GM23338 (cell line): ENCODE measurements around the gene DVL1. TPM values are rescaled to one million over a fixed set of nuclear protein-coding genes. Genes with fewer than 3 reads are reported as not detected.

Experiments used
- ATAC-seq: fragments of 200-7000 bp; cut with Tn5 transposase; 3 replicates; pipeline ENCODE4 v1.9.1; 2020
- DNase-seq: peaks from one replicate; pipeline ENCODE4 v3.0.0-alpha.2; 2015; ENCODE audit warnings: low spot score
- H2AFZ ChIP-seq: fragments of 200-600 bp; sonication (generic); 2 replicates; pipeline ENCODE4 v1.8.0; 2016; ENCODE audit warnings: antibody characterized with exemption, mild to moderate bottlenecking, moderate library complexity
- H3F3A ChIP-seq: fragments of 200-600 bp; sonication (generic); replicated peaks from 2 replicates; pipeline ENCODE4 v1.8.0; 2017; ENCODE audit warnings: antibody characterized with exemption, mixed run types, low read depth
- H3K27ac ChIP-seq: fragments of 200-600 bp; sonication (generic); 2 replicates; pipeline ENCODE4 v1.6.1; 2016; ENCODE audit warnings: low read depth
- H3K27me3 ChIP-seq: fragments of 200-600 bp; sonication (generic); 2 replicates; pipeline ENCODE4 v1.8.0; 2016; ENCODE audit warnings: mild to moderate bottlenecking, mixed run types, moderate library complexity; ENCODE audit not compliant: insufficient read depth
- H3K36me3 ChIP-seq: fragments of 200-600 bp; sonication (generic); 2 replicates; pipeline ENCODE4 v1.8.0; 2016; ENCODE audit warnings: mild to moderate bottlenecking; ENCODE audit not compliant: insufficient read depth
- H3K4me1 ChIP-seq: fragments of 200-600 bp; sonication (generic); 2 replicates; pipeline ENCODE4 v1.8.0; 2016; ENCODE audit warnings: mild to moderate bottlenecking, moderate library complexity; ENCODE audit not compliant: insufficient read depth
- H3K4me2 ChIP-seq: fragments of 200-600 bp; sonication (generic); 2 replicates; pipeline ENCODE4 v1.7.1; 2017; ENCODE audit warnings: mixed run types
- H3K4me3 ChIP-seq: fragments of 200-600 bp; sonication (generic); 2 replicates; pipeline ENCODE4 v1.6.1; 2016; ENCODE audit warnings: mixed run types
- H3K79me2 ChIP-seq: fragments of 200-600 bp; sonication (generic); replicated peaks from 2 replicates; pipeline ENCODE4 v1.8.0; 2017; ENCODE audit warnings: mild to moderate bottlenecking; ENCODE audit not compliant: insufficient read depth
- H3K9me2 ChIP-seq: fragments of 200-600 bp; sonication (generic); 2 replicates; pipeline ENCODE4 v1.8.0; 2017; ENCODE audit not compliant: insufficient read depth
- H4K20me1 ChIP-seq: fragments of 200-600 bp; sonication (generic); replicated peaks from 2 replicates; pipeline ENCODE4 v1.8.0; 2017; ENCODE audit warnings: mild to moderate bottlenecking; ENCODE audit not compliant: insufficient read depth
- H3K27ac Mint-ChIP-seq: 2 replicates; pipeline ENCODE4 v1.8.0; 2020; ENCODE audit warnings: inconsistent platforms, mild to moderate bottlenecking, moderate library complexity, mixed read lengths
- H3K27me3 Mint-ChIP-seq: 3 replicates; pipeline ENCODE4 v1.8.0; 2022; ENCODE audit warnings: low read depth, mild to moderate bottlenecking, moderate library complexity, mixed read lengths, inconsistent platforms; ENCODE audit not compliant: insufficient read depth, poor library complexity
- H3K36me3 Mint-ChIP-seq: 3 replicates; pipeline ENCODE4 v1.8.0; 2021; ENCODE audit warnings: low read depth, mild to moderate bottlenecking, inconsistent platforms, moderate library complexity, mixed read lengths
- H3K4me1 Mint-ChIP-seq: 3 replicates; pipeline ENCODE4 v1.8.0; 2020; ENCODE audit warnings: mild to moderate bottlenecking, inconsistent platforms, mixed read lengths
- H3K4me3 Mint-ChIP-seq: 3 replicates; pipeline ENCODE4 v1.8.0; 2021; ENCODE audit warnings: moderate library complexity, mild to moderate bottlenecking, inconsistent platforms, mixed read lengths
- H3K9me3 Mint-ChIP-seq: 3 replicates; pipeline ENCODE4 v1.8.0; 2020; ENCODE audit warnings: moderate library complexity, mild to moderate bottlenecking, inconsistent platforms, mixed read lengths
- CREB1 ChIP-seq: fragments of 250-450 bp; sonication (Bioruptor Pico); IDR thresholded peaks from 2 replicates; pipeline ENCODE4 v1.5.0; 2020; ENCODE audit warnings: low read depth, mild to moderate bottlenecking, moderate library complexity
- EZH2 ChIP-seq: fragments of 200-600 bp; sonication (generic); IDR thresholded peaks from one replicate; pipeline ENCODE4 v1.8.0; 2017; ENCODE audit warnings: antibody characterized with exemption, mild to moderate bottlenecking, low read depth; ENCODE audit not compliant: unreplicated experiment
- EZH2phosphoT487 ChIP-seq: fragments of 200-600 bp; sonication (generic); IDR thresholded peaks from one replicate; pipeline ENCODE4 v1.8.1; 2018; ENCODE audit warnings: antibody characterized with exemption; ENCODE audit not compliant: unreplicated experiment
- JUNB ChIP-seq: IDR thresholded peaks from one replicate; pipeline ENCODE4 v1.6.1; 2016; ENCODE audit warnings: antibody characterized with exemption; ENCODE audit not compliant: unreplicated experiment
- NANOG ChIP-seq: IDR thresholded peaks from 2 replicates; pipeline ENCODE4 v1.6.1; 2016; ENCODE audit warnings: antibody characterized with exemption, borderline replicate concordance
- POLR2AphosphoS5 ChIP-seq: IDR thresholded peaks from 2 replicates; pipeline ENCODE4 v1.6.1; 2016; ENCODE audit warnings: antibody characterized with exemption, low read depth
- STAT1 ChIP-seq: IDR thresholded peaks from one replicate; pipeline ENCODE4 v1.6.1; 2016; ENCODE audit warnings: antibody characterized with exemption; ENCODE audit not compliant: unreplicated experiment
- ZNF114 ChIP-seq: fragments of 250-450 bp; sonication (Bioruptor Pico); IDR thresholded peaks from 2 replicates; pipeline ENCODE4 v1.5.0; 2020; ENCODE audit warnings: mild to moderate bottlenecking, moderate library complexity
- ZNF331 ChIP-seq: fragments of 250-450 bp; sonication (Bioruptor Pico); IDR thresholded peaks from 2 replicates; pipeline ENCODE4 v1.5.0; 2020; ENCODE audit warnings: low read depth, mild to moderate bottlenecking, moderate library complexity
- polyA plus RNA-seq: library from polyadenylated mRNA; unstranded; fragments of >200 nt; fragmentation: Nextera tagmentation; extraction: Ambion mirVana; gene quantifications from 2 replicates; pipeline ENCODE4 v1.2.1, GENCODE V29; 2016
- total RNA-seq: library from RNA; depleted of rRNA; stranded (reverse); fragments of >200 nt; shearing (Covaris generic); gene quantifications from 2 replicates; pipeline ENCODE4 v1.2.3, GENCODE V29; 2014
- TF ChIP-seq, protein P1 (sequence below): IDR thresholded peaks from 2 replicates; pipeline ENCODE4 v1.6.1; 2016; ENCODE audit warnings: antibody characterized with exemption
- TF ChIP-seq, protein P2 (sequence below), 2 experiments: fragments of 200-600 bp in 1 of 2; sonication (generic) in 1 of 2; conservative IDR thresholded peaks; 2 replicates each; pipeline versions ENCODE4 v1.5.1 to v1.6.1; 2016 to 2017; ENCODE audit warnings: antibody characterized with exemption in 2 of 2, low read depth in 2 of 2, mild to moderate bottlenecking in 2 of 2, moderate library complexity in 1 of 2
- TF ChIP-seq, protein P3 (sequence below): IDR thresholded peaks from one replicate; pipeline ENCODE4 v1.6.1; 2018; ENCODE audit warnings: antibody characterized with exemption; ENCODE audit not compliant: unreplicated experiment
- TF ChIP-seq, protein P4 (sequence below): fragments of 250-450 bp; sonication (Bioruptor Pico); IDR thresholded peaks from 2 replicates; pipeline ENCODE4 v1.5.0; 2020; ENCODE audit warnings: mild to moderate bottlenecking, moderate library complexity

DVL1 gene
- total and polyA plus RNA-seq, 2 experiments from 2014 or later: 13.5 to 69.7 TPM

DNA sequence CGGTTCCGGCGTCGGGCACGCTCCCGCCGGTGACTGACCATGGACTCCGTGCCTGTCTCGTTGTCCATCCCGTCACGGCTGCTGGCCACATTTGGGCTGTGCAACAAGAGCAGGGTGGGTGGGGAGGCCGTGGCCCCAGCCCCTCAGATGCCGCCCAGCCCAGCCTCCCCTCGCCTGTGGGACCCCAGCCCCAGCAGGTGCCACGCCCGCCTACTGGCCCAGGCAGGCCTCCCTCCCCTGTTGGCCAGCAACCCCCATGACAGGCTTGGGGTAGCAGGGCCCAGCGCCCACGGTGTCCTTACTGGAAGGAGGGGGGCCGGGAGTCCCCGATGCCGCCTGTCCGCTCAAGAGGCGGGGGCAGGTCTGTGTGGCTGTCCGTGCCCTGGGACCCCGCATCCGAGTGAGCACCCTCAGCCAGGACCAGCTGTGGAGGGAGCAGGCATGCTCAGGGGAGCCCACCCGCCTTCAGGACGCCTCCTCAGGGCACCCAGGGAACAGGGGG lies 7.1 kb downstream of the DVL1 start:
- Mint-ChIP-seq H3K4me1 (peaks cover 5% of the 10 kb centered on the region), H3K4me3 (no peak overlapping the region), H3K27ac (no peak overlapping the region), H3K9me3 (no peaks in the 10 kb centered on the region; the same call in 2 of the 3 replicates), H3K27me3 (peaks cover 6% of the 10 kb centered on the region), H3K36me3 (peaks cover 18% of the 10 kb centered on the region)
- Histone ChIP-seq H3K27ac (no peak overlapping the region), H3K36me3 (no peaks in the 10 kb centered on the region), H4K20me1 (peaks cover 3% of the 10 kb centered on the region; the same call in 1 of the 2 replicates), H3K4me3 (no peak overlapping the region), H3K4me2 (no peak overlapping the region), H3K79me2 (peaks cover 10% of the 10 kb centered on the region), H3K9me2 (no peaks in the 10 kb centered on the region), H2AFZ (no peak overlapping the region), H3K4me1 (no peaks in the 10 kb centered on the region), H3K27me3 (no peaks in the 10 kb centered on the region), H3F3A (peaks cover 9% of the 10 kb centered on the region)
- TF ChIP-seq ZNF331 (no peak), EZH2 (no peak), ZNF114 (CRISPR knock-in tag) (no peak), NANOG (no peak), EZH2phosphoT487 (no peak), STAT1 (no peak), CREB1 (CRISPR knock-in tag) (no peak), JUNB (no peak), POLR2AphosphoS5 (no peak)
- TF ChIP-seq, protein P1, sequence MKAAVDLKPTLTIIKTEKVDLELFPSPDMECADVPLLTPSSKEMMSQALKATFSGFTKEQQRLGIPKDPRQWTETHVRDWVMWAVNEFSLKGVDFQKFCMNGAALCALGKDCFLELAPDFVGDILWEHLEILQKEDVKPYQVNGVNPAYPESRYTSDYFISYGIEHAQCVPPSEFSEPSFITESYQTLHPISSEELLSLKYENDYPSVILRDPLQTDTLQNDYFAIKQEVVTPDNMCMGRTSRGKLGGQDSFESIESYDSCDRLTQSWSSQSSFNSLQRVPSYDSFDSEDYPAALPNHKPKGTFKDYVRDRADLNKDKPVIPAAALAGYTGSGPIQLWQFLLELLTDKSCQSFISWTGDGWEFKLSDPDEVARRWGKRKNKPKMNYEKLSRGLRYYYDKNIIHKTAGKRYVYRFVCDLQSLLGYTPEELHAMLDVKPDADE: no peak
- TF ChIP-seq, protein P2, sequence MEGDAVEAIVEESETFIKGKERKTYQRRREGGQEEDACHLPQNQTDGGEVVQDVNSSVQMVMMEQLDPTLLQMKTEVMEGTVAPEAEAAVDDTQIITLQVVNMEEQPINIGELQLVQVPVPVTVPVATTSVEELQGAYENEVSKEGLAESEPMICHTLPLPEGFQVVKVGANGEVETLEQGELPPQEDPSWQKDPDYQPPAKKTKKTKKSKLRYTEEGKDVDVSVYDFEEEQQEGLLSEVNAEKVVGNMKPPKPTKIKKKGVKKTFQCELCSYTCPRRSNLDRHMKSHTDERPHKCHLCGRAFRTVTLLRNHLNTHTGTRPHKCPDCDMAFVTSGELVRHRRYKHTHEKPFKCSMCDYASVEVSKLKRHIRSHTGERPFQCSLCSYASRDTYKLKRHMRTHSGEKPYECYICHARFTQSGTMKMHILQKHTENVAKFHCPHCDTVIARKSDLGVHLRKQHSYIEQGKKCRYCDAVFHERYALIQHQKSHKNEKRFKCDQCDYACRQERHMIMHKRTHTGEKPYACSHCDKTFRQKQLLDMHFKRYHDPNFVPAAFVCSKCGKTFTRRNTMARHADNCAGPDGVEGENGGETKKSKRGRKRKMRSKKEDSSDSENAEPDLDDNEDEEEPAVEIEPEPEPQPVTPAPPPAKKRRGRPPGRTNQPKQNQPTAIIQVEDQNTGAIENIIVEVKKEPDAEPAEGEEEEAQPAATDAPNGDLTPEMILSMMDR (conservative IDR thresholded peaks at IDR 0.05; ENCODE audit: low read depth in 2 of 2): no peak
- TF ChIP-seq, protein P3, sequence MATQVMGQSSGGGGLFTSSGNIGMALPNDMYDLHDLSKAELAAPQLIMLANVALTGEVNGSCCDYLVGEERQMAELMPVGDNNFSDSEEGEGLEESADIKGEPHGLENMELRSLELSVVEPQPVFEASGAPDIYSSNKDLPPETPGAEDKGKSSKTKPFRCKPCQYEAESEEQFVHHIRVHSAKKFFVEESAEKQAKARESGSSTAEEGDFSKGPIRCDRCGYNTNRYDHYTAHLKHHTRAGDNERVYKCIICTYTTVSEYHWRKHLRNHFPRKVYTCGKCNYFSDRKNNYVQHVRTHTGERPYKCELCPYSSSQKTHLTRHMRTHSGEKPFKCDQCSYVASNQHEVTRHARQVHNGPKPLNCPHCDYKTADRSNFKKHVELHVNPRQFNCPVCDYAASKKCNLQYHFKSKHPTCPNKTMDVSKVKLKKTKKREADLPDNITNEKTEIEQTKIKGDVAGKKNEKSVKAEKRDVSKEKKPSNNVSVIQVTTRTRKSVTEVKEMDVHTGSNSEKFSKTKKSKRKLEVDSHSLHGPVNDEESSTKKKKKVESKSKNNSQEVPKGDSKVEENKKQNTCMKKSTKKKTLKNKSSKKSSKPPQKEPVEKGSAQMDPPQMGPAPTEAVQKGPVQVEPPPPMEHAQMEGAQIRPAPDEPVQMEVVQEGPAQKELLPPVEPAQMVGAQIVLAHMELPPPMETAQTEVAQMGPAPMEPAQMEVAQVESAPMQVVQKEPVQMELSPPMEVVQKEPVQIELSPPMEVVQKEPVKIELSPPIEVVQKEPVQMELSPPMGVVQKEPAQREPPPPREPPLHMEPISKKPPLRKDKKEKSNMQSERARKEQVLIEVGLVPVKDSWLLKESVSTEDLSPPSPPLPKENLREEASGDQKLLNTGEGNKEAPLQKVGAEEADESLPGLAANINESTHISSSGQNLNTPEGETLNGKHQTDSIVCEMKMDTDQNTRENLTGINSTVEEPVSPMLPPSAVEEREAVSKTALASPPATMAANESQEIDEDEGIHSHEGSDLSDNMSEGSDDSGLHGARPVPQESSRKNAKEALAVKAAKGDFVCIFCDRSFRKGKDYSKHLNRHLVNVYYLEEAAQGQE: no peak
- TF ChIP-seq, protein P4, sequence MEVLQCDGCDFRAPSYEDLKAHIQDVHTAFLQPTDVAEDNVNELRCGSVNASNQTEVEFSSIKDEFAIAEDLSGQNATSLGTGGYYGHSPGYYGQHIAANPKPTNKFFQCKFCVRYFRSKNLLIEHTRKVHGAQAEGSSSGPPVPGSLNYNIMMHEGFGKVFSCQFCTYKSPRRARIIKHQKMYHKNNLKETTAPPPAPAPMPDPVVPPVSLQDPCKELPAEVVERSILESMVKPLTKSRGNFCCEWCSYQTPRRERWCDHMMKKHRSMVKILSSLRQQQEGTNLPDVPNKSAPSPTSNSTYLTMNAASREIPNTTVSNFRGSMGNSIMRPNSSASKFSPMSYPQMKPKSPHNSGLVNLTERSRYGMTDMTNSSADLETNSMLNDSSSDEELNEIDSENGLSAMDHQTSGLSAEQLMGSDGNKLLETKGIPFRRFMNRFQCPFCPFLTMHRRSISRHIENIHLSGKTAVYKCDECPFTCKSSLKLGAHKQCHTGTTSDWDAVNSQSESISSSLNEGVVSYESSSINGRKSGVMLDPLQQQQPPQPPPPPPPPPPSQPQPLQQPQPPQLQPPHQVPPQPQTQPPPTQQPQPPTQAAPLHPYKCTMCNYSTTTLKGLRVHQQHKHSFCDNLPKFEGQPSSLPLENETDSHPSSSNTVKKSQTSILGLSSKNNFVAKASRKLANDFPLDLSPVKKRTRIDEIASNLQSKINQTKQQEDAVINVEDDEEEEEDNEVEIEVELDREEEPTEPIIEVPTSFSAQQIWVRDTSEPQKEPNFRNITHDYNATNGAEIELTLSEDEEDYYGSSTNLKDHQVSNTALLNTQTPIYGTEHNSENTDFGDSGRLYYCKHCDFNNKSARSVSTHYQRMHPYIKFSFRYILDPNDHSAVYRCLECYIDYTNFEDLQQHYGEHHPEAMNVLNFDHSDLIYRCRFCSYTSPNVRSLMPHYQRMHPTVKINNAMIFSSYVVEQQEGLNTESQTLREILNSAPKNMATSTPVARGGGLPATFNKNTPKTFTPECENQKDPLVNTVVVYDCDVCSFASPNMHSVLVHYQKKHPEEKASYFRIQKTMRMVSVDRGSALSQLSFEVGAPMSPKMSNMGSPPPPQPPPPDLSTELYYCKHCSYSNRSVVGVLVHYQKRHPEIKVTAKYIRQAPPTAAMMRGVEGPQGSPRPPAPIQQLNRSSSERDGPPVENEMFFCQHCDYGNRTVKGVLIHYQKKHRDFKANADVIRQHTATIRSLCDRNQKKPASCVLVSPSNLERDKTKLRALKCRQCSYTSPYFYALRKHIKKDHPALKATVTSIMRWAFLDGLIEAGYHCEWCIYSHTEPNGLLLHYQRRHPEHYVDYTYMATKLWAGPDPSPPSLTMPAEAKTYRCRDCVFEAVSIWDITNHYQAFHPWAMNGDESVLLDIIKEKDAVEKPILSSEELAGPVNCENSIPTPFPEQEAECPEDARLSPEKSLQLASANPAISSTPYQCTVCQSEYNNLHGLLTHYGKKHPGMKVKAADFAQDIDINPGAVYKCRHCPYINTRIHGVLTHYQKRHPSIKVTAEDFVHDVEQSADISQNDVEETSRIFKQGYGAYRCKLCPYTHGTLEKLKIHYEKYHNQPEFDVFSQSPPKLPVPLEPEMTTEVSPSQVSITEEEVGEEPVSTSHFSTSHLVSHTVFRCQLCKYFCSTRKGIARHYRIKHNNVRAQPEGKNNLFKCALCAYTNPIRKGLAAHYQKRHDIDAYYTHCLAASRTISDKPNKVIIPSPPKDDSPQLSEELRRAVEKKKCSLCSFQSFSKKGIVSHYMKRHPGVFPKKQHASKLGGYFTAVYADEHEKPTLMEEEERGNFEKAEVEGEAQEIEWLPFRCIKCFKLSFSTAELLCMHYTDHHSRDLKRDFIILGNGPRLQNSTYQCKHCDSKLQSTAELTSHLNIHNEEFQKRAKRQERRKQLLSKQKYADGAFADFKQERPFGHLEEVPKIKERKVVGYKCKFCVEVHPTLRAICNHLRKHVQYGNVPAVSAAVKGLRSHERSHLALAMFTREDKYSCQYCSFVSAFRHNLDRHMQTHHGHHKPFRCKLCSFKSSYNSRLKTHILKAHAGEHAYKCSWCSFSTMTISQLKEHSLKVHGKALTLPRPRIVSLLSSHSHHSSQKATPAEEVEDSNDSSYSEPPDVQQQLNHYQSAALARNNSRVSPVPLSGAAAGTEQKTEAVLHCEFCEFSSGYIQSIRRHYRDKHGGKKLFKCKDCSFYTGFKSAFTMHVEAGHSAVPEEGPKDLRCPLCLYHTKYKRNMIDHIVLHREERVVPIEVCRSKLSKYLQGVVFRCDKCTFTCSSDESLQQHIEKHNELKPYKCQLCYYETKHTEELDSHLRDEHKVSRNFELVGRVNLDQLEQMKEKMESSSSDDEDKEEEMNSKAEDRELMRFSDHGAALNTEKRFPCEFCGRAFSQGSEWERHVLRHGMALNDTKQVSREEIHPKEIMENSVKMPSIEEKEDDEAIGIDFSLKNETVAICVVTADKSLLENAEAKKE (CRISPR knock-in tag): no peak
- no peak for ATAC-seq
- DNase-seq: no peak
